Activated naive CD8-positive, alpha-beta T cell treated with anti-CD3 and anti-CD28 coated beads for 36 hours (primary cell): ENCODE data around the gene LTBP2. TPM values are rescaled to one million over a fixed set of nuclear protein-coding genes. Genes with fewer than 3 reads are reported as not detected.

Experiments
- DNase-seq: peaks from one replicate; pipeline ENCODE4 v3.0.0; 2021
- H3K27ac Mint-ChIP-seq: one replicate; pipeline ENCODE4 v1.8.0; 2022; ENCODE audit warnings: mild to moderate bottlenecking, moderate library complexity, mixed read lengths
- H3K27me3 Mint-ChIP-seq: one replicate; pipeline ENCODE4 v1.8.0; 2022; ENCODE audit warnings: mild to moderate bottlenecking, mixed read lengths
- H3K36me3 Mint-ChIP-seq: one replicate; pipeline ENCODE4 v1.8.0; 2021; ENCODE audit warnings: mild to moderate bottlenecking, mixed read lengths
- H3K4me1 Mint-ChIP-seq: one replicate; pipeline ENCODE4 v1.8.0; 2021; ENCODE audit warnings: mixed read lengths
- H3K4me3 Mint-ChIP-seq: one replicate; pipeline ENCODE4 v1.8.0; 2022; ENCODE audit warnings: mild to moderate bottlenecking, moderate library complexity, mixed read lengths
- H3K9me3 Mint-ChIP-seq: one replicate; pipeline ENCODE4 v1.8.0; 2022; ENCODE audit warnings: mixed read lengths
- total RNA-seq, 2 experiments: library from RNA; stranded (reverse); gene quantifications; one replicate each; pipeline ENCODE4 v1.2.3, GENCODE V29; 2021

The LTBP2 gene
- total RNA-seq, 2 experiments from 2014 or later: 0.06 to 0.10 TPM

GRCh38 chr14:74647061-74647677 is 35.1 kb upstream of the LTBP2 start:
- no peak for DNase-seq
- no peak overlapping the region for H3K27ac Mint-ChIP-seq
- H3K9me3 Mint-ChIP-seq: no peaks in the 10 kb centered on the region
- peaks cover 4% of the 10 kb centered on the region for H3K4me1 Mint-ChIP-seq
- no peaks in the 10 kb centered on the region for H3K36me3 Mint-ChIP-seq
- no peaks in the 10 kb centered on the region for H3K27me3 Mint-ChIP-seq
- no peak overlapping the region for H3K4me3 Mint-ChIP-seq

- no peaks in the 10 kb centered on the region for H3K36me3 Mint-ChIP-seq
- H3K27me3 Mint-ChIP-seq: no peaks in the 10 kb centered on the region
- H3K27ac Mint-ChIP-seq: no peak overlapping the region
- no peak for DNase-seq
- H3K4me3 Mint-ChIP-seq: no peak overlapping the region
- H3K9me3 Mint-ChIP-seq: no peaks in the 10 kb centered on the region
- H3K4me1 Mint-ChIP-seq: no peaks in the 10 kb centered on the region
Measured at GRCh38 chr14:74645756-74646470, 33.9 kb upstream of the LTBP2 start.

DNA sequence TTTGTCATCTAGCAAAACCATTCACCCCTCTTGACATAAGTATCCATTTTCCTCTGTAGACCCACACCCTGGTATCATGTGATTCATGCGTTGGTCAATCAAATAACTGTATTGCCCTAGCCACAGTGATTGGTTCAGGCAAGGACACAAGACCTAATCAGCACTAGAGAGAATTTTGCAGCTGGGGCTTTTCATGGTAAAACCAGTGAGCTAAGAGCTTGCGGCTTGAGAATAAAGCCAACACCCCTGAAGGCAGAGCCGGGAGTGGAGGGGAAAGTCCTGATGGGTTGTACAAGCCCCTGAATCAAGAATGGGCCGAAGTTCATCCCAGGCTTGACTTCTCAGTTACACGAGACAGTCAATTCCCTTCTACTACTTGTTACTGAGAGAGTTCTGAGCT is 33.2 kb upstream of the LTBP2 start:
- Mint-ChIP-seq H3K36me3 (no peaks in the 10 kb centered on the region), H3K27me3 (no peaks in the 10 kb centered on the region), H3K27ac (no peak overlapping the region), H3K9me3 (no peaks in the 10 kb centered on the region), H3K4me1 (no peaks in the 10 kb centered on the region), H3K4me3 (no peak overlapping the region)
- no peak for DNase-seq

GRCh38 chr14:74641601-74642391 is 29.8 kb upstream of the LTBP2 start:
- Mint-ChIP-seq H3K27ac (no peak overlapping the region), H3K27me3 (no peaks in the 10 kb centered on the region), H3K36me3 (no peaks in the 10 kb centered on the region), H3K9me3 (no peaks in the 10 kb centered on the region), H3K4me1 (no peaks in the 10 kb centered on the region), H3K4me3 (no peak overlapping the region)
- no peak for DNase-seq

- Mint-ChIP-seq H3K4me1 (no peaks in the 10 kb centered on the region), H3K9me3 (no peaks in the 10 kb centered on the region), H3K27ac (no peak overlapping the region), H3K27me3 (no peaks in the 10 kb centered on the region), H3K36me3 (no peaks in the 10 kb centered on the region), H3K4me3 (no peak overlapping the region)
- no peak for DNase-seq
Measured at GRCh38 chr14:74638966-74639365, 26.9 kb upstream of the LTBP2 start.

GRCh38 chr14:74638066-74638465 is 26.0 kb upstream of the LTBP2 start:
- Mint-ChIP-seq H3K4me3 (no peak overlapping the region), H3K9me3 (no peaks in the 10 kb centered on the region), H3K4me1 (no peaks in the 10 kb centered on the region), H3K36me3 (no peaks in the 10 kb centered on the region), H3K27ac (no peak overlapping the region), H3K27me3 (no peaks in the 10 kb centered on the region)
- no peak for DNase-seq

- Mint-ChIP-seq H3K9me3 (no peaks in the 10 kb centered on the region), H3K27ac (no peak overlapping the region), H3K27me3 (no peaks in the 10 kb centered on the region), H3K4me1 (no peaks in the 10 kb centered on the region), H3K36me3 (no peaks in the 10 kb centered on the region), H3K4me3 (no peak overlapping the region)
- no peak for DNase-seq
Measured at GRCh38 chr14:74637178-74637550, 25.1 kb upstream of the LTBP2 start.

DNA sequence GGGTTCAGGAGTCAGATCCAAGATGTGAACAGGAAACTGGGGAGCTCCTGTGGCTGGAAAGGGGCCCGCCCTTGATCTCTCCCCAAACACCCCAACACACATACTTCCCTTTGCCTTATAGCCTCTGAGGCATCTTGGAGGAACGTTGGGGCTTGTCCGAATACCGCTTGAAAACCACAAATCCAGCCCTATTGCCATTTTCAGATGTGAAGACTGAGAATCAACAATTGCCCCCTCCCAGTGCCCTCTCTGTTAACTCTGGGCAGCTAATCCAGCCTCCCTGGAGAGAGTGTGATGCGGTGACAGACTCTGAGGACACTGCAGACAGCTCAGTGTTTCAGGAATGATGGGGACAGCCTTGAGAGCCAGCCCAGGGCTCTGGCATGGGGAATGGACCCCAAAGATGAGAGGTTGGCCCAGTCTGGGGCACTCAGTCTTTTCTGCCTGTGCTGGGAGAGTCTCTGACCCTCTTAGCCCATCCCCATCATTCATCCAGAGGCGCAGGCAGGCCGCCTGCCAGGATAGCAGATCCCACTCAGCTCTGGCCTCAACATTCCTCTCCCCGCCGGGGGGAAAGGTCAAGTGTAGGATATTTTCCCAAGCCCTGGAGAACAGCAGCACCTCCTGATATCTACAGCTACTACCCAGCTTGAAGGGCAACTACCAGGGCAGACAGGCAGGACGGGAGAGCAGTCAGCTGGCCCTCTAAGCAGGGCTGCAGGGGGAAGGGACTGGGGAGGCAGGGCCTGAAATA is 24.6 kb upstream of the LTBP2 start:
- Mint-ChIP-seq H3K4me3 (no peak overlapping the region), H3K4me1 (no peaks in the 10 kb centered on the region), H3K27me3 (no peaks in the 10 kb centered on the region), H3K27ac (no peak overlapping the region), H3K9me3 (no peaks in the 10 kb centered on the region), H3K36me3 (no peaks in the 10 kb centered on the region)
- DNase-seq: no peak

DNA sequence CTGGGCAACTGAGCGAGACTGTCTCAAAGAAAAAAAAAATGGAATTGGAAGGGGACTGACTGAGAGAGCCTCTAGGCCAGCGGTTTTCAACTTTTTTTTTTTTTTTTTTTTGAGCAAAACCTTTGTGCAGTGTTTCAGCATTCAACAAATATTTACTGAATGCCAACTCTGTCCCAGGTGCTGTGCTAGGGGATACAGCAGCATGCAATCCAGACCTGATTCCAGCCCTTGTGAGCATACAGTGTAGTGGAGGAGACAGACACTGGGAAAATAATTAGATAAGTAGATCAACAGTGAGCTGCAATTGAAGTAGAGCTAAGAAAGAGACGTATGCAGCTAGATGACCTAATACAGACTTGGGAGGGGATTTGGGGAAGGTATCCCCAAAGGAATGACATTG is 23.8 kb upstream of the LTBP2 start:
- Mint-ChIP-seq H3K4me1 (no peaks in the 10 kb centered on the region), H3K4me3 (no peak overlapping the region), H3K27ac (no peak overlapping the region), H3K9me3 (no peaks in the 10 kb centered on the region), H3K36me3 (no peaks in the 10 kb centered on the region), H3K27me3 (no peaks in the 10 kb centered on the region)
- DNase-seq: no peak

DNA sequence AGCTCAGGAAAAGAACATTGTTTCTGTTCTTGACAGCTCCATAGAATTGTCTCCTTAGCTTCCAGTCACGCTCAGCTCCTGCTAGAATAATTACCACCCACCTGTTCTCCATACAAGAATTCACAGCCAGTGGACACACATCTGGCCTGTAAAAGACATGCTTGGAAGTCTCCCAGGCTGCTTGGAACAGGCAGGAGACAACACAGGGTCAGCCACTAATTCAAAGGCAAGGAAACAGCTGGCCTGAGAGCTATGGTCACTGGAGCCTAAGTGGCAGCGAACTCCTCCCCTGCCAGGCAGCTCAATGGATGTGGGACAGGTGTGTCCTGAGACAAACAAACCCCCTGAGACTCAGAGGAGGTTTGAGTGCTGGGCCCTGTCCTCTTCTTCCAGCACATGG is 22.9 kb upstream of the LTBP2 start:
- no peak overlapping the region for H3K4me3 Mint-ChIP-seq

DNA sequence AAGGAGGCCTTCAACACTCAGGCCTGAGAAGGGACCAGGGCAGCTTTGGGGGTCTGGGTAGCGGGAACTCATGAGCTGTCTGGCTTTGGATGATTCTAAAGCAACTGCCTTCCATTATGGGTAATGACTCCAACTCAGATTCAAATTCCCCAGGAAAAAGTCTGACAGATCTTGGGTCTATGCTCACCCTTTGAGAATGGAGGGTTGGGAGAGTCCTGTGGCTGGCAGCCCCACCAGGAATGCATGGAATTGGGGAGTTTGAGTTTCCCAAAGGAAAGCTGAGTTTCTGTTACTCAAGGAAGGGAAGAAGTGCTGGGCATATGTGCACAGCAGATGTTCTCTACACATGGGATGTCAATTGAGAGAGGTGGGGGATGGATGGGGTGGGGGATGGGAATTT is 22.4 kb upstream of the LTBP2 start:
- DNase-seq: no peak
- no peaks in the 10 kb centered on the region for H3K4me1 Mint-ChIP-seq
- H3K27me3 Mint-ChIP-seq: no peaks in the 10 kb centered on the region
- no peak overlapping the region for H3K4me3 Mint-ChIP-seq
- no peaks in the 10 kb centered on the region for H3K9me3 Mint-ChIP-seq
- no peaks in the 10 kb centered on the region for H3K36me3 Mint-ChIP-seq
- no peak overlapping the region for H3K27ac Mint-ChIP-seq

More for the DNA sequence above, 22.9 kb upstream of the LTBP2 start:
- Mint-ChIP-seq H3K9me3 (no peaks in the 10 kb centered on the region), H3K27me3 (no peaks in the 10 kb centered on the region), H3K27ac (no peak overlapping the region), H3K4me1 (no peaks in the 10 kb centered on the region), H3K36me3 (no peaks in the 10 kb centered on the region)
- DNase-seq: no peak

DNA sequence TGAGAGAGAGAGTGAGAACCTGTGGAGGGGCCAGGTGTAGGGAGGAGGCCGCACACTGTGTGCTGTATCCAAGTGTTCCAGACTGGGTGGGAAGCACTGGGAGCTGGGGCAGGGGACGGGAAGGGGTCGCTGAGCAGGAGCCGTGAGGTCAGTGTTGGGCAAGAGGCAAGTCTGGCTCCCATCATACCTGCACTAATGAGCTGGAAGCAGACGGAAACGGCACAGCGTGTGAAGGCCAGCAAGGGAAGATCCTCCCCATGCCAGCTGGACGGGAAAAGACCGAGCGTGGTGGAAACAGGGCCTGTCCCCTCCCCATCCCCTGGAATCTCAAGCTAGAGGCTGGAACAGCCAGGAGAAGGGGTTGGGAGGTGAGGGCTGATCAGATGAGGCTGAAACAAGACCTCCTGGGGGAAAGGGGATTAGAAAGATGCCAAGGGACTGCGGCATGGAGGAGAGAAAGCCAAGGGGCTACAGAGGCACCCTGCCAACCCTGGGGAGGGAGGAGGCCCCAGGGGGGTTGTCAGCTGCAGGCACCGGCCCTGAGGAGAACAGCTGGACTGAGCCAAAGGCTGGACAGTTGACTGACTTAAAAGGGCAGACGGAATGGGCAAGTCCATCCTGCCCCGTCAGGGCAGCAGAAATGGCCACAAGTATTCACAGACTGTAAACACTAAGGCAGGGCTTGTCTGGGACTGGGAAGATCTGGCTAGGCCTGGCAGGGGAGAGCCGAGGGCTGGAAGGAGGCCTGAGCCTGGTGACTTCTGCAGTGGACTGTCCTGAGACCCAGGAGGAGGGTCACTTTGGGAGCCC is 19.0 kb upstream of the LTBP2 start:
- Mint-ChIP-seq H3K4me3 (no peak overlapping the region), H3K4me1 (peaks cover 4% of the 10 kb centered on the region)

GRCh38 chr14:74628418-74628817 is 16.4 kb upstream of the LTBP2 start:
- Mint-ChIP-seq H3K4me3 (no peak overlapping the region), H3K36me3 (no peaks in the 10 kb centered on the region), H3K27ac (no peak overlapping the region), H3K9me3 (no peaks in the 10 kb centered on the region), H3K4me1 (peaks cover 5% of the 10 kb centered on the region), H3K27me3 (no peaks in the 10 kb centered on the region)
- DNase-seq: no peak

More for the DNA sequence above, 19.0 kb upstream of the LTBP2 start:
- Mint-ChIP-seq H3K27ac (no peak overlapping the region), H3K36me3 (no peaks in the 10 kb centered on the region), H3K27me3 (no peaks in the 10 kb centered on the region), H3K9me3 (no peaks in the 10 kb centered on the region)
- no peak for DNase-seq

DNA sequence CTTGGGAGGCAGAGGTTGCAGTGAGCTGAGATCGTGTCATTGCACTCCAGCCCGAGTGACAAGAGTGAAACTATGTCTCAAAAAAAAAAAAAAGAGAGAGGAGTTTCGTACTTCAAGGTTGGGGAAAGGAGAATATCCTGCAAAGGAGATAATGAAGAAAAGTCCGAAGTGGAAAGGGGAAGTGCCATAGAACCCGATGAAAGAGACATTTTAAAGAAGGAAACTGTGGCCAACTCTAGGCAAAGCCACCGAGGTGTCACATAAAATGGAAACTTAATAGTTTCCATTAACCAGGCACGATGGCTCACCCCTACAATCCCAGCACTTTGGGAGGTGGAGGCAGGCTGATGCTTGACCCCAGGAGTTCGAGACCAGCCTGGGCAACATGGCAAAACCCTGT is 15.0 kb upstream of the LTBP2 start:
- peak overlapping the region; percentile 31 for H3K27ac Mint-ChIP-seq
- no peaks in the 10 kb centered on the region for H3K36me3 Mint-ChIP-seq
- DNase-seq: no peak
- H3K27me3 Mint-ChIP-seq: no peaks in the 10 kb centered on the region
- H3K4me1 Mint-ChIP-seq: peaks cover 5% of the 10 kb centered on the region
- no peak overlapping the region for H3K4me3 Mint-ChIP-seq
- no peaks in the 10 kb centered on the region for H3K9me3 Mint-ChIP-seq
